Mammary epithelial cell (primary cell): Measurements from ENCODE around the gene CLCN2.

Experiments
- CTCF ChIP-seq, 2 donors: IDR thresholded peaks in 1 of 2; conservative IDR thresholded peaks in 1 of 2; 2 replicates each; pipeline ENCODE4 v1.5.1; 2011 to 2012; ENCODE audit warnings: inconsistent platforms in 2 of 2, low read length in 2 of 2, mild to moderate bottlenecking in 2 of 2, control low read depth in 1 of 2, low read depth in 1 of 2; ENCODE audit not compliant: insufficient read depth in 1 of 2; ENCODE audit errors: extremely low read depth in 1 of 2
- EZH2 ChIP-seq: IDR thresholded peaks from 2 replicates; pipeline ENCODE4 v1.6.1; 2012; ENCODE audit warnings: low read length, inconsistent platforms, borderline replicate concordance

GRCh38 chr3:184352897-184353545 lies 8.4 kb downstream of the CLCN2 start:
- TF ChIP-seq CTCF (conservative IDR thresholded peaks at IDR 0.05 in 1 of 2, IDR thresholded peaks at IDR 0.05 in 1 of 2; ENCODE audit: extremely low read depth in 1 of 2, insufficient read depth in 1 of 2, low read depth in 1 of 2, low read length in 2 of 2): no peak
- TF ChIP-seq EZH2: no peak
